NCI-H187 (cell line): ENCODE results near the gene HECW1.

ENCODE experiments used
- DNase-seq, 2 experiments: peaks; one replicate each; lab custom pipeline; 2025; lab: John Stamatoyannopoulos, UW

Gene HECW1

DNA sequence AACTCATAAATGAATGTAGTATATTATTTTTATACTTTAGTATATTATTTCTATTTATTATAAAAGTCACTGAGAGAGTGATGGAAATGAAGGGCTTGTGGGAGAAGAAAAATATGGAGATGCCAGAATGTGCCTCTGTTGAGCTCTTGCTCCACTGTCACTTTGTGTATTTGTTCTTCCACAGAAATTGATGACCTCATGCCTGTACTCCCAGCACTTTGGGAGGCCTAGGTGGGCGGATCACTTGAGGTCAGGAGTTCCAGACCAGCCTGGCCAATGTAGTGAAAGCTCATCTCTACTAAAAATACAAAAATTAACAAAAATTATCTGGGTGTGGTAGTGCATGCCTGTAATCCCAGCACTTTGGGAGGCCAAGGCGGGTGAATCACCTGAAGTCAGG lies 394.0 kb downstream of the HECW1 start:
- DNase-seq, result no peak

- DNase-seq, result no peak
These were observed 396.0 kb downstream of the HECW1 start for GRCh38 chr7:43508461-43508860.

DNA sequence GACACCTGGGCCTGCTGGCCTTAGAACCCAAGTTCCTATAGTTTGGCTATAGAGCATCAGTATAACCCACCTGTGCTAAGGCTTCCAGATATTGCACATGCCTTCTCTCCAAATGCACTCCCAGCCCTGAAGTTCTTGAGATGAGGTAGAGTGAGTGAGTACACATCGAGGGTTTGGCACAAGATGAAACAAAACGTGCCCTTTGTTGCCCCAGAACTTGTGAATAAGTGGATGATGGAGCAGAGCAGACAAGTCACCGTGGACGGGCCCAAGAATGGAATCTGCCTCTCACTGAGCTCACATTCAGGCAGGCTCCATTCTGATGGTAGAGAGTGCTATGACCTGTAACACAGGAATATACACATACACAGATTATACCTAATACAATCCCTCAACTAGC lies 397.5 kb downstream of the HECW1 start:
- no peak for DNase-seq

GRCh38 chr7:43511029-43511428 lies 398.6 kb downstream of the HECW1 start:
- no peak for DNase-seq

GRCh38 chr7:43511769-43512515 lies 399.5 kb downstream of the HECW1 start:
- DNase-seq, result no peak

DNA sequence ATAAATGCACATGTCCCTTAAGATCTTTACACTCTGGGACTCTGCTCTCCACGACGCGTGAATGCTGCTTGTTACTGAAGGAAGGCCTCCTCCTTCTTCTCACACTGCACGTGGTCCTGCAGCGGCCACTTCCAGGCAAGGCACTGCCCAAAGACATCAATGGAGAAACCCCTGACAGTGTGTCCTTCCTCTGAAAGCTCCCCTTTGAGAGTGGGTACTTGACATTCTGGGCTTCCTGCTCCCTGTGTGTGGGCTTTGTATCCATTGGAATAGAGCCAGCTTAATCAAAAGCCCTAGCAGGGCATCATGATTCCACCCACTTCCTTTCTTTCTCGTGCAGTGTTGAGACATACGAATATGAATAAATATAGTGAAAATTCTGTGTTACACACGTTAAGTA lies 400.8 kb downstream of the HECW1 start:
- DNase-seq, result no peak

DNA sequence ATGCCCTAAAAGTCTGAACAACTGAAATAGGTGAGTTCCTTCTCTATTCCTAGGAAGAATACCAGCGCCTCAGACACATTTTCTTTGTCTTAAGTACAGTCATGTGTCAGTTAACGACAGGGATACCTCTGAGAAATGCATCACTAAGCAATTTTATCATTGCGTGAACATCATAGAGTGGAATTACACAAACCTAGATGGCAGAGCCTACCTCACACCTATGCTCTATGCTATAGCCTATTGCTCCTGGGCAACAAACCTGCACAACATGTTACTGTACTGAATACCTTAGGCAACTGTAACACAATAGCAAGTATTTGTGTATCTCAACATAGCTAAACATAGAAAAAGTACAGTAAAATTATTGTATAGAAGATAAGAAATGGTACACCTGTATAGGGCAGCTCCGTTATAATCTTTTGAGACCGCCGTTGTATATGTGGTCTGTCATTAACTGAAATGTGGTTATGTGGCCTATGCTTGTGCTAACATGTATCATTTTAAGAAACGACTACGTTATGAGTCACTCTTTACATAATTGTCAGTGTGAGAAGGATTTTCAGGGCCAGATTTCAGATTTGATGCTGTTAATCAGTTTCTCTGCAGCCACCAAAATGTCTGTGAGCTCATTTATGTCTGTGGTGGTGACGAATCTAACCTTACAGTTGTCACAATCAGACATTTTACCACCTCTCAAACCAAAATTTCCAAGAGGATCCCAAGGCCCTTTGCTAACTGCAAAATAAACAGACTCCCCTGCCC lies 404.3 kb downstream of the HECW1 start:
- DNase-seq, result no peak

- DNase-seq, result no peak
These were observed 405.0 kb downstream of the HECW1 start for GRCh38 chr7:43517464-43517863.

- no peak for DNase-seq
These were observed 407.8 kb downstream of the HECW1 start for GRCh38 chr7:43520201-43520600.

GRCh38 chr7:43522406-43523156 lies 410.1 kb downstream of the HECW1 start:
- DNase-seq, result no peak

DNA sequence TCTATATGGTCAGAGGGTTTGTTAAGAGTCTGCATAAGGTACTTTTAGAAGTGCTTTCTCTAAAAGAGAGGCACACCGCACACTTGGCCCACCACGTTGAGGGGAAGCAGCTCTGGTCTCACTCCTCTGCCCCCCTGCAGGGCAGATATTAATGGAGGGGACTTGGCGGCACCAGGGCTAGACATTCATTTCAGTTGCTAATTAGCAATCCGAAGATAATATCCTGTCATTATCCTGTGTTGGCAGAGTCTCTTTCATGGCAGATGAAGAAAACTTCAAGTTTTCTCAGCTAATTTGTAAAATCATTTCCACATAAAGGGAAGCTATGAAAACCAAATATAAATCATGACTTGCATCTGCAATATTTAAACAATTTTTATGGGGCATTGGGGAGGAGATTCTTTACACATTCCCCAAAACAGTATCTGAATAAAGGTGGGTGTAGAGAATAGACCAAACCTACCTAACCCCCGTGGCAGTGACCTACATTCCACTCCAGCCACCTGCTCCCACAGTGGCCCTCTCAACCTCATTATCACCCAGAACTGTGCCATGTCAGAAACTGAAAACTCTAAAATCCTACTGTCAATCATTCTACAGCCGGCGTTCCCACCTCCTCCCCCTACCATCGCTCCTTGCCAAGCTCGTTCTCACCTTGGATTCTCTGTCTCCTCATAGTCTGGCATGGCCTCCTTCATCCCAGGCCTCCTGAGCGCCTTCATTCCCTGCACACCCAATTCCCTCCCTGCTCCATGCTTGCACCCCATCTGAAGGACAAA lies 416.3 kb downstream of the HECW1 start:
- no peak for DNase-seq

- DNase-seq, result no peak
These were observed 418.3 kb downstream of the HECW1 start for GRCh38 chr7:43530553-43531410.

DNA sequence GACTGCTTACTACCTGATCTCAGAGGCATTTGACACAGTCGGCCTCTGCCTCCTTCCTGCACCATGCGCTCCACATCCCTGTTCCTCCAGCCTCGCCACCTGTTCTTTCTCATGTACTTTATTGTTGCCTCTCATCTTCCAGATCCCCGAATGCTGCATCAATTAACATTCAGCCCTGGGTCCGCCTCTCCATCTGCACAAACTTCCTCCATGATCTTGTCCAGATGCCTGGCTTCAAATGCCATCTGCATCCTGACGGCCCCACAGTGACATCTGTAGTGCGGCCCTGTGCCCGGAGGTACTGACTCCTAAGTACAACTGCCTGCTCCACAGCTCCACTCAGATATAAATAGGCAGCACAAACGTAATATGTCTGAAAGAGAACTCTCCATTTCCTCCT lies 419.3 kb downstream of the HECW1 start:
- no peak for DNase-seq

- DNase-seq, result no peak
These were observed 421.5 kb downstream of the HECW1 start for GRCh38 chr7:43533801-43534479.

DNA sequence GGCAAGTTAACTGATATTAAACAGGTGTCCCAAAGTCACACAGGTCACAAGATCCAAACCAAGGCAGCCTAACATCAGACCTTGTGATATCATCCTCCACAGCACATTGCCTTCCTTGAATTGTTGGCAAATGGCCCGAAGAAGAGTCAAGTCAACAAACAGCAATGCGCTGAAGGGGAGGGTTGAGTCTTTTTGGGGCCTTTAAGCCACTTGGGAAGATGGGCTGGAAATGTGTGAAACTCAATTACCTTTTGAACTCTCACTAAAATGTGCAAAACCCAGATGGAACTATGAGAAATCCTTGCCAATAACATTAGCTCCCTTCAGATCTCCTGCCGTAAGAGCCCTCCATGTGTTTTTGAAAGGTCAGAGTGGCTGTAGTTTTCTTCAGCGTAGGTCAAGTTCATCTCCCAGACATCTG lies 422.6 kb downstream of the HECW1 start:
- no peak for DNase-seq

GRCh38 chr7:43535810-43536585 lies 423.6 kb downstream of the HECW1 start:
- DNase-seq, result no peak

GRCh38 chr7:43536773-43537172 lies 424.3 kb downstream of the HECW1 start:
- DNase-seq, result no peak

- DNase-seq, result no peak
These were observed 425.4 kb downstream of the HECW1 start for GRCh38 chr7:43537765-43538403.

GRCh38 chr7:43538404-43538771 lies 425.9 kb downstream of the HECW1 start:
- no peak for DNase-seq
